Measurements from ENCODE around the gene SMYD3.

The SMYD3 gene

GRCh38 chr1:246510147-246511030 is 3.3 kb upstream of the SMYD3 start:
- no peak overlapping the region for H3K4me3 ChIP-seq (ENCODE audit: low read length)
- no peak for TF ChIP-seq ZNF274 (IDR thresholded peaks at IDR 0.05; ENCODE audit: low read depth, low read length)

- no peak overlapping the region for H3K4me3 ChIP-seq (ENCODE audit: low read length)
- TF ChIP-seq ZNF274 (IDR thresholded peaks at IDR 0.05; ENCODE audit: low read depth, low read length) = no peak
These were observed 2.0 kb upstream of the SMYD3 start for GRCh38 chr1:246508897-246509688.

GRCh38 chr1:246506367-246506673 is 759 bp downstream of the SMYD3 start:
- peak overlapping the region; percentile 87 for H3K4me3 ChIP-seq (ENCODE audit: low read length)
- no peak for TF ChIP-seq ZNF274 (IDR thresholded peaks at IDR 0.05; ENCODE audit: low read depth, low read length)

- no peak overlapping the region for H3K4me3 ChIP-seq (ENCODE audit: low read length)
- no peak for TF ChIP-seq ZNF274 (IDR thresholded peaks at IDR 0.05; ENCODE audit: low read depth, low read length)
These were observed 3.7 kb downstream of the SMYD3 start for GRCh38 chr1:246503341-246503740.

- no peak for TF ChIP-seq ZNF274 (IDR thresholded peaks at IDR 0.05; ENCODE audit: low read depth, low read length)
- H3K4me3 ChIP-seq (ENCODE audit: low read length) = no peak overlapping the region
These were observed 9.7 kb downstream of the SMYD3 start for GRCh38 chr1:246497331-246497915.

GRCh38 chr1:246492611-246493245 is 14.4 kb downstream of the SMYD3 start:
- no peak overlapping the region for H3K4me3 ChIP-seq (ENCODE audit: low read length)
- no peak for TF ChIP-seq ZNF274 (IDR thresholded peaks at IDR 0.05; ENCODE audit: low read depth, low read length)

- H3K4me3 ChIP-seq (ENCODE audit: low read length) = no peak overlapping the region
- TF ChIP-seq ZNF274 (IDR thresholded peaks at IDR 0.05; ENCODE audit: low read depth, low read length) = no peak
These were observed 15.5 kb downstream of the SMYD3 start for GRCh38 chr1:246491551-246492053.

GRCh38 chr1:246488674-246489073 is 18.4 kb downstream of the SMYD3 start:
- TF ChIP-seq ZNF274 (IDR thresholded peaks at IDR 0.05; ENCODE audit: low read depth, low read length) = no peak
- no peak overlapping the region for H3K4me3 ChIP-seq (ENCODE audit: low read length)

GRCh38 chr1:246483569-246483933 is 23.5 kb downstream of the SMYD3 start:
- TF ChIP-seq ZNF274 (IDR thresholded peaks at IDR 0.05; ENCODE audit: low read depth, low read length) = no peak
- H3K4me3 ChIP-seq (ENCODE audit: low read length) = no peak overlapping the region

GRCh38 chr1:246482805-246483568 is 24.1 kb downstream of the SMYD3 start:
- H3K4me3 ChIP-seq (ENCODE audit: low read length) = no peak overlapping the region; the same call in 1 of the 2 replicates
- TF ChIP-seq ZNF274 (IDR thresholded peaks at IDR 0.05; ENCODE audit: low read depth, low read length) = no peak

- H3K4me3 ChIP-seq (ENCODE audit: low read length) = no peak overlapping the region
- TF ChIP-seq ZNF274 (IDR thresholded peaks at IDR 0.05; ENCODE audit: low read depth, low read length) = no peak
These were observed 28.0 kb downstream of the SMYD3 start for GRCh38 chr1:246479061-246479460.

- no peak for TF ChIP-seq ZNF274 (IDR thresholded peaks at IDR 0.05; ENCODE audit: low read depth, low read length)
- no peak overlapping the region for H3K4me3 ChIP-seq (ENCODE audit: low read length)
These were observed 29.4 kb downstream of the SMYD3 start for GRCh38 chr1:246477634-246478033.

GRCh38 chr1:246476771-246477170 is 30.3 kb downstream of the SMYD3 start:
- TF ChIP-seq ZNF274 (IDR thresholded peaks at IDR 0.05; ENCODE audit: low read depth, low read length) = no peak
- H3K4me3 ChIP-seq (ENCODE audit: low read length) = no peak overlapping the region
